ENCODE data around the gene PRDM16.

PRDM16 gene

GRCh38 chr1:3373700-3374405 lies 304.9 kb downstream of the PRDM16 start:
- DNase-seq (ENCODE audit: low read depth), result no peak

- no peak for DNase-seq (ENCODE audit: low read depth)
These were observed 306.2 kb downstream of the PRDM16 start for GRCh38 chr1:3375245-3375644.

- DNase-seq (ENCODE audit: low read depth), result no peak
These were observed 308.2 kb downstream of the PRDM16 start for GRCh38 chr1:3377166-3377565.

- no peak for DNase-seq (ENCODE audit: low read depth)
These were observed 308.7 kb downstream of the PRDM16 start for GRCh38 chr1:3377604-3378279.

- no peak for DNase-seq (ENCODE audit: low read depth)
These were observed 309.6 kb downstream of the PRDM16 start for GRCh38 chr1:3378411-3379208.

- no peak for DNase-seq (ENCODE audit: low read depth)
These were observed 310.9 kb downstream of the PRDM16 start for GRCh38 chr1:3379934-3380333.

- DNase-seq (ENCODE audit: low read depth), result no peak
These were observed 311.5 kb downstream of the PRDM16 start for GRCh38 chr1:3380469-3380868.

- no peak for DNase-seq (ENCODE audit: low read depth)
These were observed 312.9 kb downstream of the PRDM16 start for GRCh38 chr1:3381901-3382300.

GRCh38 chr1:3382326-3383057 lies 313.5 kb downstream of the PRDM16 start:
- DNase-seq (ENCODE audit: low read depth), result no peak

GRCh38 chr1:3383679-3384078 lies 314.7 kb downstream of the PRDM16 start:
- DNase-seq (ENCODE audit: low read depth), result no peak

- no peak for DNase-seq (ENCODE audit: low read depth)
These were observed 315.4 kb downstream of the PRDM16 start for GRCh38 chr1:3384407-3384806.

- DNase-seq (ENCODE audit: low read depth), result no peak
These were observed 317.4 kb downstream of the PRDM16 start for GRCh38 chr1:3386205-3387002.

- no peak for DNase-seq (ENCODE audit: low read depth)
These were observed 318.4 kb downstream of the PRDM16 start for GRCh38 chr1:3387401-3387800.

GRCh38 chr1:3389093-3389833 lies 320.3 kb downstream of the PRDM16 start:
- no peak for DNase-seq (ENCODE audit: low read depth)

- no peak for DNase-seq (ENCODE audit: low read depth)
These were observed 321.3 kb downstream of the PRDM16 start for GRCh38 chr1:3390291-3390690.

- DNase-seq (ENCODE audit: low read depth), result no peak
These were observed 322.7 kb downstream of the PRDM16 start for GRCh38 chr1:3391711-3392110.

- DNase-seq (ENCODE audit: low read depth), result no peak
These were observed 324.3 kb downstream of the PRDM16 start for GRCh38 chr1:3393024-3393986.

GRCh38 chr1:3393987-3394920 lies 325.3 kb downstream of the PRDM16 start:
- DNase-seq (ENCODE audit: low read depth), result no peak
